Measurements from ENCODE around the gene DGKG. TPM values are rescaled to one million over a fixed set of nuclear protein-coding genes. Genes with fewer than 3 reads are reported as not detected.

Gene DGKG
- total and polyA plus RNA-seq, 4 donors: 0.84 to 7.8 (median 1.7) TPM

DNA sequence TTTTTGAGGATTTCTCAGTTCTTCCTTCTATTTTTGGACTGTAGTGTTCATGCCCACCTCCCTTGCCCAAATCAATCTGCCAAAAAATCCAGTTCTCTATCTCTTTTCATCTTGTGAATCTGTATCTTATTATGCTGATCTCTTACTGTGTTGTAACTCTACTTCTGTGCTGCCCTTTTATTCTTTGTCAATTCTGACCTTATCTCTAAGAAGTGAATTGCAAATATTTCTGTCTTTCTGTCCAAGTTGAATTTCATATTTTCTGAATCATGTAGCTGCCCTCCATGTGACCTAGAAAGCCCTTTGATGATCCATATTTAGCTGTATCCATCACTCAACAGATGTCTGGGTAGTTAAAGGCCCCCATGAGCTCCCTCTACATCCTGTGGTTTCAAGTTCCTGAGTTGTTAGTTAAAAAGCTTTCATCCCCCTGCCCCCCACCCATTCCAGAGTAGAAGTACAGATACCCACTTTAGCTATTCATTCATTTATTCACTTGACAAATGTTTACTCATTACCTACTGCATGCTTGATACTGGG lies 219.6 kb downstream of the DGKG start:
- Histone ChIP-seq H3K4me3 (ENCODE audit: low read depth in 1 of 3, low read length in 3 of 3) (no peak overlapping the region), H3K27me3 (ENCODE audit: control insufficient read depth in 4 of 4, insufficient read depth in 4 of 4, low read length in 3 of 4) (no peaks in the 10 kb centered on the region), H3K9me3 (ENCODE audit: control insufficient read depth in 4 of 4, low read length in 3 of 4) (no peaks in the 10 kb centered on the region), H3K4me1 (ENCODE audit: control insufficient read depth in 4 of 4, insufficient read depth in 4 of 4, low read length in 3 of 4) (no peaks in the 10 kb centered on the region), H3K36me3 (ENCODE audit: control insufficient read depth in 4 of 4, insufficient read depth in 3 of 4, low read depth in 1 of 4, low read length in 3 of 4) (no peaks in the 10 kb centered on the region), H3K27ac (ENCODE audit: low read depth in 1 of 2, low read length in 2 of 2) (no peak overlapping the region), H3K9ac (ENCODE audit: low read depth in 1 of 2, low read length in 2 of 2) (no peak overlapping the region)
- DNase-seq (ENCODE audit: low spot score): no peak
- TF ChIP-seq, protein P1, sequence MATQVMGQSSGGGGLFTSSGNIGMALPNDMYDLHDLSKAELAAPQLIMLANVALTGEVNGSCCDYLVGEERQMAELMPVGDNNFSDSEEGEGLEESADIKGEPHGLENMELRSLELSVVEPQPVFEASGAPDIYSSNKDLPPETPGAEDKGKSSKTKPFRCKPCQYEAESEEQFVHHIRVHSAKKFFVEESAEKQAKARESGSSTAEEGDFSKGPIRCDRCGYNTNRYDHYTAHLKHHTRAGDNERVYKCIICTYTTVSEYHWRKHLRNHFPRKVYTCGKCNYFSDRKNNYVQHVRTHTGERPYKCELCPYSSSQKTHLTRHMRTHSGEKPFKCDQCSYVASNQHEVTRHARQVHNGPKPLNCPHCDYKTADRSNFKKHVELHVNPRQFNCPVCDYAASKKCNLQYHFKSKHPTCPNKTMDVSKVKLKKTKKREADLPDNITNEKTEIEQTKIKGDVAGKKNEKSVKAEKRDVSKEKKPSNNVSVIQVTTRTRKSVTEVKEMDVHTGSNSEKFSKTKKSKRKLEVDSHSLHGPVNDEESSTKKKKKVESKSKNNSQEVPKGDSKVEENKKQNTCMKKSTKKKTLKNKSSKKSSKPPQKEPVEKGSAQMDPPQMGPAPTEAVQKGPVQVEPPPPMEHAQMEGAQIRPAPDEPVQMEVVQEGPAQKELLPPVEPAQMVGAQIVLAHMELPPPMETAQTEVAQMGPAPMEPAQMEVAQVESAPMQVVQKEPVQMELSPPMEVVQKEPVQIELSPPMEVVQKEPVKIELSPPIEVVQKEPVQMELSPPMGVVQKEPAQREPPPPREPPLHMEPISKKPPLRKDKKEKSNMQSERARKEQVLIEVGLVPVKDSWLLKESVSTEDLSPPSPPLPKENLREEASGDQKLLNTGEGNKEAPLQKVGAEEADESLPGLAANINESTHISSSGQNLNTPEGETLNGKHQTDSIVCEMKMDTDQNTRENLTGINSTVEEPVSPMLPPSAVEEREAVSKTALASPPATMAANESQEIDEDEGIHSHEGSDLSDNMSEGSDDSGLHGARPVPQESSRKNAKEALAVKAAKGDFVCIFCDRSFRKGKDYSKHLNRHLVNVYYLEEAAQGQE (IDR thresholded peaks at IDR 0.05): no peak

DNA sequence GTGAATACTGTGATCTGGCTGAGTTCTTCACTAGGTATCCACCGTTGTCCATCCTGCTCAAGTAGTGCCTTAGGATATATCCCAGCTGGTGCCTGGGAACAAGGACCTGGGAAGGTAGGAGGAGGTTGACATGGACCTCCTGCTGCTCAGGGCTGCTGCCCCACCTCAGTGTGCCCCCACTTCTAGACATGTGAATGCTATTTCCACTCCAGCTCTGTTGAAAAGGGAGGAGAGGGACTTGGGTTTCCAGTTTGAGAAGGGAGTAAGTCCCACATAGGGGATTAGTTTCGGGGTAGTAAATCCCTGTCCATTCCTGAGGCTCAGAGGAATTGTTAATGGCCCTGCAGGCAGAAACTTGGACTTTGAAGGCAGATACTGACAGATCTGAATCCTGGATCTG lies 220.2 kb downstream of the DGKG start:
- Histone ChIP-seq H3K9me3 (ENCODE audit: control insufficient read depth in 4 of 4, low read length in 3 of 4) (no peaks in the 10 kb centered on the region), H3K27me3 (ENCODE audit: control insufficient read depth in 4 of 4, insufficient read depth in 4 of 4, low read length in 3 of 4) (no peaks in the 10 kb centered on the region), H3K9ac (ENCODE audit: low read depth in 1 of 2, low read length in 2 of 2) (no peak overlapping the region), H3K27ac (ENCODE audit: low read depth in 1 of 2, low read length in 2 of 2) (no peak overlapping the region), H3K4me3 (ENCODE audit: low read depth in 1 of 3, low read length in 3 of 3) (no peak overlapping the region), H3K4me1 (ENCODE audit: control insufficient read depth in 4 of 4, insufficient read depth in 4 of 4, low read length in 3 of 4) (no peaks in the 10 kb centered on the region), H3K36me3 (ENCODE audit: control insufficient read depth in 4 of 4, insufficient read depth in 3 of 4, low read depth in 1 of 4, low read length in 3 of 4) (no peaks in the 10 kb centered on the region)
- TF ChIP-seq, protein P1 (IDR thresholded peaks at IDR 0.05): no peak
- TF ChIP-seq, protein P2, sequence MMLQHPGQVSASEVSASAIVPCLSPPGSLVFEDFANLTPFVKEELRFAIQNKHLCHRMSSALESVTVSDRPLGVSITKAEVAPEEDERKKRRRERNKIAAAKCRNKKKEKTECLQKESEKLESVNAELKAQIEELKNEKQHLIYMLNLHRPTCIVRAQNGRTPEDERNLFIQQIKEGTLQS (IDR thresholded peaks at IDR 0.05): no peak
- TF ChIP-seq, protein P3, sequence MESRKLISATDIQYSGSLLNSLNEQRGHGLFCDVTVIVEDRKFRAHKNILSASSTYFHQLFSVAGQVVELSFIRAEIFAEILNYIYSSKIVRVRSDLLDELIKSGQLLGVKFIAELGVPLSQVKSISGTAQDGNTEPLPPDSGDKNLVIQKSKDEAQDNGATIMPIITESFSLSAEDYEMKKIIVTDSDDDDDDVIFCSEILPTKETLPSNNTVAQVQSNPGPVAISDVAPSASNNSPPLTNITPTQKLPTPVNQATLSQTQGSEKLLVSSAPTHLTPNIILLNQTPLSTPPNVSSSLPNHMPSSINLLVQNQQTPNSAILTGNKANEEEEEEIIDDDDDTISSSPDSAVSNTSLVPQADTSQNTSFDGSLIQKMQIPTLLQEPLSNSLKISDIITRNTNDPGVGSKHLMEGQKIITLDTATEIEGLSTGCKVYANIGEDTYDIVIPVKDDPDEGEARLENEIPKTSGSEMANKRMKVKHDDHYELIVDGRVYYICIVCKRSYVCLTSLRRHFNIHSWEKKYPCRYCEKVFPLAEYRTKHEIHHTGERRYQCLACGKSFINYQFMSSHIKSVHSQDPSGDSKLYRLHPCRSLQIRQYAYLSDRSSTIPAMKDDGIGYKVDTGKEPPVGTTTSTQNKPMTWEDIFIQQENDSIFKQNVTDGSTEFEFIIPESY (IDR thresholded peaks at IDR 0.05): no peak
- TF ChIP-seq YY1 (IDR thresholded peaks at IDR 0.05) (no peak), FOXA1 (IDR thresholded peaks at IDR 0.05) (no peak), HNF4A (conservative IDR thresholded peaks at IDR 0.05) (no peak), NR2F2 (IDR thresholded peaks at IDR 0.05) (no peak), TAF1 (conservative IDR thresholded peaks at IDR 0.05) (no peak), EGR1 (IDR thresholded peaks at IDR 0.05; ENCODE audit: low read depth in 2 of 2) (no peak), HNF4G (IDR thresholded peaks at IDR 0.05) (no peak)
- WGBS: 88% methylated on average over 2 of the region's 2 CpGs
- DNase-seq (ENCODE audit: low spot score): no peak

Data from liver (tissue), 9 donors.